ENCODE results near the gene SLC10A7. TPM values are rescaled to one million over a fixed set of nuclear protein-coding genes. Genes with fewer than 3 reads are reported as not detected.

Gene SLC10A7
- total and polyA plus RNA-seq, 9 of the 15 experiments (the other 6 are each of a cell fraction or from before 2014, with no cell fraction given), result 6.4 to 22.8 (median 16.1) TPM

GRCh38 chr4:146494143-146494542, 27.6 kb downstream of the SLC10A7 start:
- Histone ChIP-seq H3K9me1 (ENCODE audit: control insufficient read depth, insufficient read depth, low read length) (no peaks in the 10 kb centered on the region), H3K9me3 (replicated peaks; ENCODE audit: control insufficient read depth, insufficient read depth, low read depth, low read length) (no peaks in the 10 kb centered on the region), H2AFZ (ENCODE audit: low read depth, low read length) (no peak overlapping the region), H4K20me1 (replicated peaks; ENCODE audit: control insufficient read depth, insufficient read depth, low read length) (no peaks in the 10 kb centered on the region; the same call in 1 of the 2 replicates), H3K27ac (ENCODE audit: extremely low read depth, low read depth, low read length) (no peak overlapping the region), H3K79me2 (ENCODE audit: control insufficient read depth, insufficient read depth, low read length) (no peaks in the 10 kb centered on the region), H3K4me2 (ENCODE audit: insufficient read depth, low read length) (no peak overlapping the region), H3K36me3 (ENCODE audit: control insufficient read depth, insufficient read depth, low read length) (no peaks in the 10 kb centered on the region), H3K4me1 (replicated peaks in 1 of 2; ENCODE audit: control insufficient read depth in 2 of 2, insufficient read depth in 2 of 2, low read length in 2 of 2) (no peaks in the 10 kb centered on the region; a peak in 1 of 5 replicates), H3K27me3 (ENCODE audit: control insufficient read depth in 2 of 2, insufficient read depth in 2 of 2, low read length in 2 of 2) (no peaks in the 10 kb centered on the region), H3K9ac (ENCODE audit: insufficient read depth in 1 of 2, low read depth in 2 of 2, low read length in 2 of 2) (no peak overlapping the region), H3K4me3 (no peak overlapping the region)
- ChIA-PET CTCF (ENCODE audit: low intra/inter-chr PET ratio) (no interaction called here), POLR2A (no interaction called here)
- no peak for FAIRE-seq
- TF ChIP-seq WHSC1 (IDR thresholded peaks at IDR 0.05; ENCODE audit: low read length) (no peak), MEIS2 (IDR thresholded peaks at IDR 0.05; ENCODE audit: partially characterized antibody) (no peak), ZNF445 (CRISPR knock-in tag; IDR thresholded peaks at IDR 0.05; ENCODE audit: low read depth) (no peak), MAFK (IDR thresholded peaks at IDR 0.05; ENCODE audit: low read length) (no peak)
- intact Hi-C loops (cut with micrococcal nuclease) (no loop called here), in situ Hi-C loops (cut with MboI) (no loop called here)
- no peak for ATAC-seq
- no peak for DNase-seq (ENCODE audit: extremely low read depth in 1 of 4, low spot score in 3 of 4)
- BruUV-seq (replicated peaks), result no TSS peak
- WGBS (ENCODE audit: insufficient coverage, low coverage, missing lambda C conversion rate), result 71% methylated on average over 6 of the region's 6 CpGs

GRCh38 chr4:146490106-146490505, 31.6 kb downstream of the SLC10A7 start:
- FAIRE-seq, result no peak
- no TSS peak for BruUV-seq (replicated peaks)
- no peak for TF ChIP-seq TAL1 (IDR thresholded peaks at IDR 0.05)
- no peak for TF ChIP-seq TFAM (CRISPR knock-in tag; conservative IDR thresholded peaks at IDR 0.05)
- TF ChIP-seq BCLAF1 (IDR thresholded peaks at IDR 0.05; ENCODE audit: borderline replicate concordance in 1 of 2, control insufficient read depth in 1 of 2, low read depth in 2 of 2, low read length in 1 of 2), result no peak
- TF ChIP-seq TCF7 (IDR thresholded peaks at IDR 0.05; ENCODE audit: borderline replicate concordance), result no peak
- no peak for TF ChIP-seq ZNF212 (CRISPR knock-in tag; IDR thresholded peaks at IDR 0.05)
- no peak for TF ChIP-seq ZBTB9 (CRISPR knock-in tag; IDR thresholded peaks at IDR 0.05)
- TF ChIP-seq ELK1 (CRISPR knock-in tag; IDR thresholded peaks at IDR 0.05), result no peak

More at GRCh38 chr4:146490106-146490505, 31.6 kb downstream of the SLC10A7 start:
- no peak overlapping the region for H3K4me3 ChIP-seq
- intact Hi-C loops (cut with micrococcal nuclease), result no loop called here
- no peak overlapping the region for H3K4me2 ChIP-seq (ENCODE audit: insufficient read depth, low read length)
- ATAC-seq (no peak), DNase-seq (ENCODE audit: extremely low read depth in 1 of 4, low spot score in 3 of 4) (no peak)
- H3K9ac ChIP-seq (ENCODE audit: insufficient read depth in 1 of 2, low read depth in 2 of 2, low read length in 2 of 2), result no peak overlapping the region
- H3K79me2 ChIP-seq (ENCODE audit: control insufficient read depth, insufficient read depth, low read length), result no peaks in the 10 kb centered on the region
- H2AFZ ChIP-seq (ENCODE audit: low read depth, low read length), result no peak overlapping the region
- no peaks in the 10 kb centered on the region for H3K27me3 ChIP-seq (ENCODE audit: control insufficient read depth in 2 of 2, insufficient read depth in 2 of 2, low read length in 2 of 2)
- ChIA-PET POLR2A (no interaction called here), CTCF (ENCODE audit: low intra/inter-chr PET ratio) (no interaction called here)
- no peaks in the 10 kb centered on the region; a peak in 1 of 5 replicates for H3K4me1 ChIP-seq (replicated peaks in 1 of 2; ENCODE audit: control insufficient read depth in 2 of 2, insufficient read depth in 2 of 2, low read length in 2 of 2)
- peaks cover 2% of the 10 kb centered on the region; the same call in 1 of the 3 replicates for H3K36me3 ChIP-seq (ENCODE audit: control insufficient read depth, insufficient read depth, low read length)
- H3K27ac ChIP-seq (ENCODE audit: extremely low read depth, low read depth, low read length), result no peak overlapping the region
- no peaks in the 10 kb centered on the region for H3K9me3 ChIP-seq (replicated peaks; ENCODE audit: control insufficient read depth, insufficient read depth, low read depth, low read length)
- in situ Hi-C loops (cut with MboI), result no loop called here
- H3K9me1 ChIP-seq (ENCODE audit: control insufficient read depth, insufficient read depth, low read length), result no peaks in the 10 kb centered on the region
- no peaks in the 10 kb centered on the region; the same call in 1 of the 2 replicates for H4K20me1 ChIP-seq (replicated peaks; ENCODE audit: control insufficient read depth, insufficient read depth, low read length)
- WGBS (ENCODE audit: insufficient coverage, low coverage, missing lambda C conversion rate), result 91% methylated on average over 2 of the region's 2 CpGs

Data from K562 (cell line).